Nephron (organoid): ENCODE results near the gene TUBA3C.
"Not testable (repeated sequence)": the region's sequence is repeated elsewhere in the genome, so short reads cannot be mapped to it uniquely, and the experiment has no call there.

Source experiments
- H3K27ac Mint-ChIP-seq, 3 experiments: 2 replicates each; pipeline ENCODE4 v1.8.0; 2020; ENCODE audit warnings: mixed read lengths in 3 of 3, mild to moderate bottlenecking in 2 of 3, moderate library complexity in 1 of 3
- H3K27me3 Mint-ChIP-seq: 2 replicates; pipeline ENCODE4 v1.8.0; 2021; ENCODE audit warnings: low read depth, mild to moderate bottlenecking, moderate library complexity, mixed read lengths
- H3K36me3 Mint-ChIP-seq: 2 replicates; pipeline ENCODE4 v1.8.0; 2020; ENCODE audit warnings: low read depth, mixed read lengths
- H3K4me1 Mint-ChIP-seq: 2 replicates; pipeline ENCODE4 v1.8.0; 2020; ENCODE audit warnings: mixed read lengths
- H3K4me3 Mint-ChIP-seq, 3 experiments: 2 replicates each; pipeline ENCODE4 v1.8.0; 2020; ENCODE audit warnings: mild to moderate bottlenecking in 3 of 3, mixed read lengths in 3 of 3, moderate library complexity in 2 of 3
- H3K9me3 Mint-ChIP-seq: 2 replicates; pipeline ENCODE4 v1.8.0; 2020; ENCODE audit warnings: mixed read lengths
- TF ChIP-seq, protein P1 (sequence below), 3 experiments: fragments of 200-600 bp; sonication (generic); IDR thresholded peaks; one replicate each; pipeline ENCODE4 v1.5.0; 2021; ENCODE audit warnings: antibody characterized with exemption in 3 of 3; ENCODE audit not compliant: unreplicated experiment in 3 of 3

TUBA3C gene

DNA sequence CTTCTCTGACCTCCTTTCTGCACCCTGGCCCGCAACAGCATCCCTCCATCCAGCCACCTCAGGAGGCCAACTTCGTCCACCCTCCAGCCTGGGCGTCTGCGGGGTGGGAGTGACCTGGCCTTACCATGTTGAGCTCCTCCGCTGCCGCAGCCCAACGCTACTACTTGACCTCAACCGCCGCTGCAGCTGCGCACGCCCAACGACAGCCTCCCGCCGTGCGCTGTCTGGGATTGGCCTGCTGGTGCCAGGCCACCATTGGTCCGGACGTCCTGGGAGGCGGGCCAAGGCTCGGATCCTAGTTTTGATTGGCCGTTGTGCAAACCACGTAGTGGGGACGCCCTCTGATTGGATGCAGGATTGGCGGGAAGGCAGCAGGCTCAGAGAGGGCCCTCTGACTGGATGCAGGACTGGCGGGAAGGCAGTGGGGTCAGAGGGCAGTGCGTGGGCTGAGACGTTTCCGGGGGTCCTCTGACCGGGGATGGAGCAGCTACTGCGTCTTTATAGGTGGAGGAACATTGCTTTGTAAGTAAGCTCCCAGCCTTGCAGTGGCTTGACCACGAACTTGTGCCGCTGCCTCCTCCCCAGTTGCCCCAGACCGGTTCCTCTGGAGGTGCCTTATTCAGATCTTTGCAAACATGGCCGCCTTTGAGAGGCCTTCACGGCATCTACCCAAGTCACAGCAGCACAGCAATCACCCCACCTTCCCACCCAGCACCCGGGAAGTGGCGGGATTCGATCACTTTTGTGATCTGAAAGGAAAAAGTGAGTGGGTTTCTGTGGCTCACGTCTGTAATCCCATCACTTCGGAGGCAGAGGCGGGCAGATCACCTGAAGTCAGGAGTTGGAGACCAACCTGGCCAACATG lies at the start of gene TUBA3C:
TUBA3C (minus strand) TSS at position 204 of the 865 bp plus-strand sequence; CDS start at position 127, 77 bp downstream.
- no peaks in the 10 kb centered on the region for H3K4me1 Mint-ChIP-seq
- no peaks in the 10 kb centered on the region for H3K27me3 Mint-ChIP-seq
- peaks cover 63% of the 10 kb centered on the region for H3K9me3 Mint-ChIP-seq
- no peak within 1 kb of the TSS for H3K4me3 Mint-ChIP-seq
- no peak within 1 kb of the TSS for H3K27ac Mint-ChIP-seq
- H3K36me3 Mint-ChIP-seq = peaks cover under 1% of the 10 kb centered on the region
- TF ChIP-seq, protein P1, sequence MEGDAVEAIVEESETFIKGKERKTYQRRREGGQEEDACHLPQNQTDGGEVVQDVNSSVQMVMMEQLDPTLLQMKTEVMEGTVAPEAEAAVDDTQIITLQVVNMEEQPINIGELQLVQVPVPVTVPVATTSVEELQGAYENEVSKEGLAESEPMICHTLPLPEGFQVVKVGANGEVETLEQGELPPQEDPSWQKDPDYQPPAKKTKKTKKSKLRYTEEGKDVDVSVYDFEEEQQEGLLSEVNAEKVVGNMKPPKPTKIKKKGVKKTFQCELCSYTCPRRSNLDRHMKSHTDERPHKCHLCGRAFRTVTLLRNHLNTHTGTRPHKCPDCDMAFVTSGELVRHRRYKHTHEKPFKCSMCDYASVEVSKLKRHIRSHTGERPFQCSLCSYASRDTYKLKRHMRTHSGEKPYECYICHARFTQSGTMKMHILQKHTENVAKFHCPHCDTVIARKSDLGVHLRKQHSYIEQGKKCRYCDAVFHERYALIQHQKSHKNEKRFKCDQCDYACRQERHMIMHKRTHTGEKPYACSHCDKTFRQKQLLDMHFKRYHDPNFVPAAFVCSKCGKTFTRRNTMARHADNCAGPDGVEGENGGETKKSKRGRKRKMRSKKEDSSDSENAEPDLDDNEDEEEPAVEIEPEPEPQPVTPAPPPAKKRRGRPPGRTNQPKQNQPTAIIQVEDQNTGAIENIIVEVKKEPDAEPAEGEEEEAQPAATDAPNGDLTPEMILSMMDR (IDR thresholded peaks at IDR 0.05; ENCODE audit: unreplicated experiment in 3 of 3) = no peak

DNA sequence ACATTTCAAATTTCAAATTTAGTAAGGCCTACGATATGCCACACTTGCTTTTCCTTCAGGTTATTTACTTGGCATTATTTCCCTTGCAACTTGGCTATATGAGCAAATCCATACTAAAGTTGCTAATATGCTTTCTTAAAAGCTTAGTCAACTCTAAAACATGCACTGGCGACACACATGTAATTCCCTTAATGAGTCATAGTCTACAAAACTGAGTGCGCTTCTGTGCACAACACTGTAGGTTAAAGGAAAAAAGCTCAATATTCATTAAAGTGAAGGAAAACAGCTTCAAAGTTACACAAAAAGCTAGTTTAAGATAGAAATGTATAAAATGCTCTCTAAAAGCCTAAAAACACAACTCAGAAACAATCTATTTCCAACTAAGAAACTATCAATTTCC lies 25.8 kb upstream of the TUBA3C start:
- H3K27me3 Mint-ChIP-seq, H3K36me3 Mint-ChIP-seq, H3K4me3 Mint-ChIP-seq, H3K27ac Mint-ChIP-seq, H3K4me1 Mint-ChIP-seq: not testable (repeated sequence)
- H3K9me3 Mint-ChIP-seq = peaks cover 19% of the 10 kb centered on the region

DNA sequence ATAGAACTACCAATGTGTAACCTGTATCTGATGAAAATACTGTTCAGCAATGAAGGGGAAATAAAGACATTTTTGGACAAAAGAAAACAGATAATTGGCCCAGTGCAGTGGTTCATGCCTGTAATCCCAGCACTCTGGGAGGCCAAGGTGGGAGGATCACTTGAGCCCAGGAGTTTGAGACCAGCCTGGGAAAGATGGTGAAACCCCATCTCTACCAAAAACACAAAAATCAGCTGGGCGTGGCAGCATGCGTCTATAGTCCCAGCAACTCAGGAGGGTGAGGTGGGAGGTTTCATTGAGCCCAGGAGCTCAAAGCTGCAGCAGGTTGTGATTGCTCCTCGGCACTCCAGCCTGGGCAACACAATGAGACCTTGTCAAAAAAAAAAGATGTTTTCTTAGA lies 11.0 kb upstream of the TUBA3C start:
- H3K36me3 Mint-ChIP-seq, H3K27ac Mint-ChIP-seq, H3K4me1 Mint-ChIP-seq, H3K4me3 Mint-ChIP-seq, H3K27me3 Mint-ChIP-seq: not testable (repeated sequence)
- peaks cover 41% of the 10 kb centered on the region for H3K9me3 Mint-ChIP-seq

DNA sequence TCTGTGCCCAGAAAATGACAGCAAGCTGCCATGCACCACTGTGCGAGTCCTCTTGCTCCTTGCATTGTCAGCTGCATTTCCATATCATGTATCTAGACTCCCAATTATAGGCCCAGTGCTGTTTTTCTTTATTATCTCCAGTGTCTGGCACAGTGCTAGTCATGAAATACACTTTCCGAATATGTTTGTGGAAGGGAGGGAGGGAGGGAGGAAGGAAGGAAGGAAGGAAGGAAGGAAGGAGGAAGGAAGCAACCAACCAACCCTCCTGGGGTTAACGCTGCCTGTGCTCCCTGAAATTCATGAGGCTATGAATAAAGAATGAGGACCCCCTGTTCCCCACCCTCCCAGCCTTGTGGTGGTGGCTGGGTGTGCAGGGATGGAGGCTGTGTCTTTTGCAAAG lies 8.3 kb upstream of the TUBA3C start:
- H3K27ac Mint-ChIP-seq, H3K4me1 Mint-ChIP-seq, H3K4me3 Mint-ChIP-seq, H3K36me3 Mint-ChIP-seq, H3K27me3 Mint-ChIP-seq: not testable (repeated sequence)
- peaks cover 52% of the 10 kb centered on the region for H3K9me3 Mint-ChIP-seq

DNA sequence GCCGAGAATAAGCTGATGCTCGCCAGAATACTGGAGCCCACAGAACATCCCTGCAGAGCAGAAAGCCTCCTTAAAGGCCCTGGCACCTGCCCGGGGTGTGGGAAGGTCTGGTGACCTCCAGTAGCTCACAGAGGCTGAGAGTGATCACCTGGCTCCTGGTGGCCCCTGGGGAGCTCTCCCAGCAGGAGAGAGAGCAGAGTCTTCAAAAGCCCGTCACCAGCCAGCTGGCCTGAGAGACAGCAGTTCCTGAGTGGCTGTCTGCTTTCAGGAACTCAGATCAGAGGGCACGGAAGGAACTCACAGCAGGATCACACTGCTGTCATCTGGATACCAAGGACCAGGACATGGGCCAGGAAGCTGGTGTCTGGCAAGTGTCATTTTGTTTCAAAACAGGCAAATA lies 7.7 kb upstream of the TUBA3C start:
- not testable (repeated sequence) for H3K27me3 Mint-ChIP-seq
- peaks cover 53% of the 10 kb centered on the region for H3K9me3 Mint-ChIP-seq

DNA sequence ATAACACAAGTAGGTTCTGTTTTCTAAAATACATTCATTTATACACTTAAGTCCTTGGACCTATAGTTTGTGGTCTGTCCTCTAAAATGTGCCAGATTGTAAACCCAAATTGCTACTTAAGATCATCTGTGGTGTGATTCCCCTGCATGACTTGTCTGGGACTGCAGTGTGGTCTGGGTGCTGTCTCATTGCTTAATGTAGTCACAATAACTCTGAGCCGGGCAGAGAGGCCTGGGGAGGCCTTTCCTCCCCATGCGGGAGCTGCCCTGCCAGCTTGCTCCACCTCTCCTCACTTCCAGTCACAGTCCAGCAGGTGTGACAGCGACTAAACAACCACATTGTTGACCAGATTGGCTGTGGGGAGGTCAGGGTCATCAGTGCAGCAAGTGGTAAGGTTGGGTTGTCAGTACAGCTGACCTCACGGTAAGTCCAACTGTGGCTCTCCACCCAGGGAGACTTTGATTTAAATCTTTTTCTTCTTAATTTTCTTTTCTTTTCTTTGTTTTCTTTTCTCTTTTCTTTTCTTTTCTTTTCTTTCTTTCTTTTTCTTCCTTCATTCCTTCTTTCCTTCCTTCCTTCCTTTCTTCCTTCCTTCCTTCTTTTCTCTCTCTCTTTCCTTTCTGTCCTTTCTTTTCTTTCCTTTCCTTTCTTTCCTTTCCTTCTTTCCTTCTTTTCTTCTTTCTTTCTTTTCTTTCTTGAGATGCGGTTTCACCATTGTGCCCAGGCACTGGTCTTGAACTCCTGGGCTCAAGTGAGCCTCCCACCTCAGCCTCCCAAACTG lies 4.4 kb upstream of the TUBA3C start:
- H3K27me3 Mint-ChIP-seq = no peaks in the 10 kb centered on the region

More for the DNA sequence above, 7.7 kb upstream of the TUBA3C start:
- not testable (repeated sequence) for H3K4me1 Mint-ChIP-seq, H3K4me3 Mint-ChIP-seq, H3K36me3 Mint-ChIP-seq, H3K27ac Mint-ChIP-seq

DNA sequence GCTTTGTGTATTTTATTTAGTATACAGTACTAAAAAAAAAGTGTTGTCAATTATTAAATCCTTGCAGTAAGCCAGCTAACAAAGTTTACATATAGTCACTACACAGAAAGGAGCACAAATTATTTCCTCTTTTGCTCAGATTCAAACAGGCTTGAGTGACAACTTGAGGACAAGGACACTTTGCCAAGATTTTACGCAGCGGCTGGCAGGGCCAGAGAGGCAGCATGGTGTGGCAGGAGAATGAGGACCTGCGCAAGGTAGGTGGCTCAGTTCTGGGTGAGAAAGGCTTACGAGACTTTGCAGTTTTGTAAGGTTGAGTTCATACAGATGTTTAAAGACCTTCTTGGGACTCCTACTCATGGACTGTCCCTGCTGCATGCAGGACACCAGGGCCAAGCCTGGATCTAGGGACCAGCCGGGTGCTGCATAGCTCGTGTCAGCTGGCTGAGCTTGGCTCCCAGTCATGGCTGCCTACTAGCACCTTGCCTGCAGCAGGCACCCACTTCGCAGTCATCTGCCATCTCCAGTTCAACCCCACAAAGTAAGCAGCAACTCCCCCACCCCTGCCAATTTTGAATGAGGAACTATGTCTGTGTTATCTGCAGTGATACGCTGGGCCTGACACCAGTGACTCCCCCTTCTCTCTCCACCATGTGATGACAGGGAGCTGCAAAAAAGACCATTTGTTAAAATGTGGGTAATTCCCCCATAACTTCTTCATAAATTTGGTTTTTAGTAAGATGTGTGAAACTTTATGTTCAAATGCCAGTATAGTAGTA lies 3.7 kb upstream of the TUBA3C start:
- Mint-ChIP-seq H3K4me3 (no peak overlapping the region), H3K36me3 (peaks cover 3% of the 10 kb centered on the region), H3K9me3 (peaks cover 55% of the 10 kb centered on the region)

More for the DNA sequence above, 4.4 kb upstream of the TUBA3C start:
- Mint-ChIP-seq H3K9me3 (peaks cover 60% of the 10 kb centered on the region), H3K27ac (no peak overlapping the region), H3K4me1 (no peaks in the 10 kb centered on the region), H3K4me3 (no peak overlapping the region), H3K36me3 (peaks cover 3% of the 10 kb centered on the region)
- TF ChIP-seq, protein P1 (IDR thresholded peaks at IDR 0.05; ENCODE audit: unreplicated experiment in 3 of 3) = no peak

More for the DNA sequence above, 3.7 kb upstream of the TUBA3C start:
- H3K4me1 Mint-ChIP-seq = no peaks in the 10 kb centered on the region
- H3K27ac Mint-ChIP-seq = no peak overlapping the region
- H3K27me3 Mint-ChIP-seq = no peaks in the 10 kb centered on the region
- TF ChIP-seq, protein P1 (IDR thresholded peaks at IDR 0.05; ENCODE audit: unreplicated experiment in 3 of 3) = no peak
